Vagina (tissue), 2 donors: Measurements from ENCODE around the gene TRPC4. TPM values are rescaled to one million over a fixed set of nuclear protein-coding genes. Genes with fewer than 3 reads are reported as not detected.

Experiments used
- DNase-seq, 2 donors: peaks; one replicate each; pipeline ENCODE4 v3.0.0-alpha.2; 2017; ENCODE audit errors: extremely low spot score in 2 of 2
- H3K27ac ChIP-seq: fragments of 200-600 bp; sonication (generic); one replicate; pipeline ENCODE4 v1.5.1; 2019
- H3K27me3 ChIP-seq: fragments of 200-600 bp; sonication (generic); one replicate; pipeline ENCODE4 v1.5.1; 2019
- H3K36me3 ChIP-seq, 2 donors: fragments of 200-600 bp; sonication (generic); one replicate each; pipeline ENCODE4 v1.5.1; 2017 to 2019
- H3K4me1 ChIP-seq: fragments of 200-600 bp; sonication (generic); one replicate; pipeline ENCODE4 v1.5.1; 2019
- H3K4me3 ChIP-seq, 2 donors: fragments of 200-600 bp; sonication (generic); 1 replicate in 1 of 2; 2 replicates in 1 of 2; pipeline ENCODE4 v1.5.1; 2016 to 2019
- H3K9me3 ChIP-seq: fragments of 200-600 bp; sonication (generic); one replicate; pipeline ENCODE4 v1.5.1; 2019
- POLR2A ChIP-seq, 2 donors: fragments of 450-650 bp; IDR thresholded peaks; one replicate each; pipeline ENCODE4 v1.6.1; 2017; ENCODE audit warnings: antibody characterized with exemption in 2 of 2, mild to moderate bottlenecking in 2 of 2, moderate library complexity in 2 of 2
- POLR2AphosphoS5 ChIP-seq, 2 donors: sonication (generic); formaldehyde crosslinking; IDR thresholded peaks; one replicate each; pipeline ENCODE4 v1.9.0; 2017; ENCODE audit warnings: antibody characterized with exemption in 2 of 2, mild to moderate bottlenecking in 2 of 2, low read depth in 1 of 2; ENCODE audit not compliant: insufficient read depth in 1 of 2
- intact Hi-C: fragments of 100-400 bp; cut with DNase I; formaldehyde crosslinking; loops from one replicate; pipeline ENCODE4 v1.15.1; 2023
- total RNA-seq: library from RNA; depleted of rRNA; stranded (reverse); fragments of >200 nt; gene quantifications from one replicate; pipeline ENCODE4 v1.2.3, GENCODE V29; 2016
- TF ChIP-seq, protein P1 (sequence below), 3 experiments: fragments of 450-650 bp in 2 of 3; fragments of 200-600 bp in 1 of 3; sonication (generic) in 1 of 3; IDR thresholded peaks; one replicate each; pipeline ENCODE4 v1.5.1; 2017 to 2019; ENCODE audit warnings: antibody characterized with exemption in 3 of 3, mild to moderate bottlenecking in 2 of 3, moderate library complexity in 2 of 3

The TRPC4 gene
- total RNA-seq, 1 donor from 2014 or later: 8.3 TPM

GRCh38 chr13:37648609-37649008 is 221.0 kb downstream of the TRPC4 start:
- no peak for DNase-seq
- intact Hi-C loops: no loop called here
- no peaks in the 10 kb centered on the region for H3K4me1 ChIP-seq
- no peaks in the 10 kb centered on the region for H3K36me3 ChIP-seq
- no peaks in the 10 kb centered on the region for H3K27me3 ChIP-seq
- H3K27ac ChIP-seq: no peak overlapping the region
- TF ChIP-seq, protein P1, sequence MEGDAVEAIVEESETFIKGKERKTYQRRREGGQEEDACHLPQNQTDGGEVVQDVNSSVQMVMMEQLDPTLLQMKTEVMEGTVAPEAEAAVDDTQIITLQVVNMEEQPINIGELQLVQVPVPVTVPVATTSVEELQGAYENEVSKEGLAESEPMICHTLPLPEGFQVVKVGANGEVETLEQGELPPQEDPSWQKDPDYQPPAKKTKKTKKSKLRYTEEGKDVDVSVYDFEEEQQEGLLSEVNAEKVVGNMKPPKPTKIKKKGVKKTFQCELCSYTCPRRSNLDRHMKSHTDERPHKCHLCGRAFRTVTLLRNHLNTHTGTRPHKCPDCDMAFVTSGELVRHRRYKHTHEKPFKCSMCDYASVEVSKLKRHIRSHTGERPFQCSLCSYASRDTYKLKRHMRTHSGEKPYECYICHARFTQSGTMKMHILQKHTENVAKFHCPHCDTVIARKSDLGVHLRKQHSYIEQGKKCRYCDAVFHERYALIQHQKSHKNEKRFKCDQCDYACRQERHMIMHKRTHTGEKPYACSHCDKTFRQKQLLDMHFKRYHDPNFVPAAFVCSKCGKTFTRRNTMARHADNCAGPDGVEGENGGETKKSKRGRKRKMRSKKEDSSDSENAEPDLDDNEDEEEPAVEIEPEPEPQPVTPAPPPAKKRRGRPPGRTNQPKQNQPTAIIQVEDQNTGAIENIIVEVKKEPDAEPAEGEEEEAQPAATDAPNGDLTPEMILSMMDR (IDR thresholded peaks at IDR 0.05): no peak
- TF ChIP-seq POLR2A (IDR thresholded peaks at IDR 0.05) (no peak), POLR2AphosphoS5 (IDR thresholded peaks at IDR 0.05; ENCODE audit: insufficient read depth in 1 of 2, low read depth in 1 of 2) (no peak)
- H3K4me3 ChIP-seq: no peak overlapping the region
- H3K9me3 ChIP-seq: no peaks in the 10 kb centered on the region

- Histone ChIP-seq H3K4me3 (no peak overlapping the region), H3K36me3 (no peaks in the 10 kb centered on the region), H3K27ac (no peak overlapping the region), H3K4me1 (no peaks in the 10 kb centered on the region), H3K27me3 (no peaks in the 10 kb centered on the region), H3K9me3 (no peaks in the 10 kb centered on the region)
- intact Hi-C loops: no loop called here
- no peak for DNase-seq
- TF ChIP-seq, protein P1 (IDR thresholded peaks at IDR 0.05): no peak
- TF ChIP-seq POLR2A (IDR thresholded peaks at IDR 0.05): no peak
- no peak for TF ChIP-seq POLR2AphosphoS5 (IDR thresholded peaks at IDR 0.05; ENCODE audit: insufficient read depth in 1 of 2, low read depth in 1 of 2)
Observed at GRCh38 chr13:37647031-37647650, 222.4 kb downstream of the TRPC4 start.

GRCh38 chr13:37646531-37646930 is 223.0 kb downstream of the TRPC4 start:
- no peak for DNase-seq
- H3K36me3 ChIP-seq: no peaks in the 10 kb centered on the region
- intact Hi-C loops: no loop called here
- no peaks in the 10 kb centered on the region for H3K4me1 ChIP-seq
- H3K9me3 ChIP-seq: no peaks in the 10 kb centered on the region
- TF ChIP-seq POLR2A (IDR thresholded peaks at IDR 0.05): no peak
- TF ChIP-seq, protein P1 (IDR thresholded peaks at IDR 0.05): no peak
- no peak overlapping the region for H3K4me3 ChIP-seq
- no peak overlapping the region for H3K27ac ChIP-seq
- no peaks in the 10 kb centered on the region for H3K27me3 ChIP-seq

DNA sequence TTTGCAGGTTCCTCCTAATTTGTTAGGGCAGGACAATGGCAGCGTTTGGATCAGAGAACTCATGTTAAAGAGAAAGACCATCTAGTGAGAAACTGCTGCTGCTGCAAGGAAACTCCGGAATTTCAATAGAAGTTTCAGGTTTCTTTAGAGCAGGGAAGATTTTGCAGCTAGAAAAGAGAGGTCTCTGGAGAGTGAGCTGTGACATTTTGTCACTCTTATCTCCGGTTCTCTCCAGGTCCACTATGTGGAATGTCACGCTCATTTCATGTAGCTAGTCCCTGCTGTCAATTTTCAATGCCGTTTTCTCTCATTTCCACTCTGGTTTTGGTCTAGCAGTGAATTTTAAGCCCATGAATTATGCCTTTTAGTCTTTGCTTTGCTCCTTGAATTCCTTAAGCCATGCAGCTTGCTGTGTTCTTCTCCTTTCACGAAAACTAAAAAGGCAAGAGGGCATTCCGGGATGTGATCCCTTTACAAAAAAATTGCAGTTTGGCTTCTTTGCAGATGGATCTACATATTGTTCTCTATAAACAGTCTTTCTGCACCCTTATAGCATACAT is 224.3 kb downstream of the TRPC4 start:
- Histone ChIP-seq H3K4me1 (no peaks in the 10 kb centered on the region), H3K27me3 (no peaks in the 10 kb centered on the region), H3K36me3 (no peaks in the 10 kb centered on the region), H3K4me3 (no peak overlapping the region), H3K27ac (no peak overlapping the region), H3K9me3 (no peaks in the 10 kb centered on the region)
- TF ChIP-seq, protein P1 (IDR thresholded peaks at IDR 0.05): no peak
- no peak for TF ChIP-seq POLR2AphosphoS5 (IDR thresholded peaks at IDR 0.05; ENCODE audit: insufficient read depth in 1 of 2, low read depth in 1 of 2)
- TF ChIP-seq POLR2A (IDR thresholded peaks at IDR 0.05): no peak
- intact Hi-C loops: no loop called here
- DNase-seq: no peak

GRCh38 chr13:37641391-37641790 is 228.2 kb downstream of the TRPC4 start:
- DNase-seq: no peak
- H3K9me3 ChIP-seq: no peaks in the 10 kb centered on the region
- H3K4me3 ChIP-seq: no peak overlapping the region
- H3K27me3 ChIP-seq: no peaks in the 10 kb centered on the region
- no peaks in the 10 kb centered on the region for H3K36me3 ChIP-seq
- H3K4me1 ChIP-seq: no peaks in the 10 kb centered on the region
- TF ChIP-seq, protein P1 (IDR thresholded peaks at IDR 0.05): no peak
- TF ChIP-seq POLR2AphosphoS5 (IDR thresholded peaks at IDR 0.05; ENCODE audit: insufficient read depth in 1 of 2, low read depth in 1 of 2): no peak
- no peak for TF ChIP-seq POLR2A (IDR thresholded peaks at IDR 0.05)
- intact Hi-C loops: no loop called here
- H3K27ac ChIP-seq: no peak overlapping the region
